Bronchial epithelial cell (primary cell): Measurements from ENCODE around the gene TNFAIP8. TPM values are rescaled to one million over a fixed set of nuclear protein-coding genes. Genes with fewer than 3 reads are reported as not detected.
"Not testable (repeated sequence)": the region's sequence is repeated elsewhere in the genome, so short reads cannot be mapped to it uniquely, and the experiment has no call there.

ENCODE experiments used
- DNase-seq: peaks from one replicate; pipeline ENCODE4 v3.0.0-alpha.2; 2010; ENCODE audit warnings: low read depth
- FAIRE-seq: peaks from 2 replicates; lab custom pipeline; 2011; peaks lifted over from hg19 to GRCh38; lab: Jason Lieb, UNC
- H3K27me3 ChIP-seq: 2 replicates; pipeline ENCODE4 v1.5.1; 2011; ENCODE audit warnings: low read length; ENCODE audit not compliant: control insufficient read depth, insufficient read depth
- H3K36me3 ChIP-seq: 2 replicates; pipeline ENCODE4 v1.5.1; 2011; ENCODE audit warnings: low read length; ENCODE audit not compliant: control insufficient read depth, insufficient read depth
- H3K4me3 ChIP-seq: 2 replicates; pipeline ENCODE4 v1.5.1; 2011; ENCODE audit warnings: mild to moderate bottlenecking, low read depth, low read length, control low read depth
- total RNA-seq: library from RNA; depleted of rRNA; stranded (reverse); fragments of >200 nt; gene quantifications from 2 replicates; pipeline ENCODE4 v1.2.1, GENCODE V29; 2014
- TF ChIP-seq, protein P1 (sequence below): IDR thresholded peaks from 2 replicates; pipeline ENCODE4 v1.5.1; 2011; ENCODE audit warnings: mild to moderate bottlenecking, moderate library complexity, low read length, control low read depth, inconsistent platforms; ENCODE audit not compliant: insufficient read depth, severe bottlenecking

TNFAIP8 gene
- total RNA-seq, 1 donor from 2014 or later, result 51.9 TPM

DNA sequence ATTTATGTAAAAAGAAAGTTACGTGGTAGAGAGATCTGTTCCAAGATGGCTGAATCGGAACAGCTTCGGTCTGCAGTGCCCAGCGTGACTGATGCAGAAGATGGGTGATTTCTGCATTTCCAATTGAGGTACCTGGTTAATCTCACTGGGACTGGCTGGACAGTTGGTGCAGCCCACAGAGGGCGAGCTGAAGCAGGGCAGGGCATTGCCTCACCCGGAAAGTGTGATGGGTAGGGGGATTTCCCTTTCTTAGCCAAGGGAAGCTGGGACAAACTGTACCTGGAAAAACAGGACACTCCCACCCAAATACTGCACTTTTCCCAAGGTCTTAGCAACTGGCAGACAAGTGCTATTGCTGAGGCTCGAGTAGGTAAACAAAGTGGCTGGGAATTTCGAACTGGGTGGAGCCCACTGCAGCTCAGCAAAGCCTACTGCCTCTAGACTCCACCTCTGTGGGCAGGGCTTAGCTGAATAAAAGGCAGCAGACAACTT, 83.4 kb downstream of the TNFAIP8 start:
- no peak for FAIRE-seq
- Histone ChIP-seq H3K4me3 (no peak overlapping the region), H3K27me3 (no peaks in the 10 kb centered on the region), H3K36me3 (no peaks in the 10 kb centered on the region)
- TF ChIP-seq, protein P1, sequence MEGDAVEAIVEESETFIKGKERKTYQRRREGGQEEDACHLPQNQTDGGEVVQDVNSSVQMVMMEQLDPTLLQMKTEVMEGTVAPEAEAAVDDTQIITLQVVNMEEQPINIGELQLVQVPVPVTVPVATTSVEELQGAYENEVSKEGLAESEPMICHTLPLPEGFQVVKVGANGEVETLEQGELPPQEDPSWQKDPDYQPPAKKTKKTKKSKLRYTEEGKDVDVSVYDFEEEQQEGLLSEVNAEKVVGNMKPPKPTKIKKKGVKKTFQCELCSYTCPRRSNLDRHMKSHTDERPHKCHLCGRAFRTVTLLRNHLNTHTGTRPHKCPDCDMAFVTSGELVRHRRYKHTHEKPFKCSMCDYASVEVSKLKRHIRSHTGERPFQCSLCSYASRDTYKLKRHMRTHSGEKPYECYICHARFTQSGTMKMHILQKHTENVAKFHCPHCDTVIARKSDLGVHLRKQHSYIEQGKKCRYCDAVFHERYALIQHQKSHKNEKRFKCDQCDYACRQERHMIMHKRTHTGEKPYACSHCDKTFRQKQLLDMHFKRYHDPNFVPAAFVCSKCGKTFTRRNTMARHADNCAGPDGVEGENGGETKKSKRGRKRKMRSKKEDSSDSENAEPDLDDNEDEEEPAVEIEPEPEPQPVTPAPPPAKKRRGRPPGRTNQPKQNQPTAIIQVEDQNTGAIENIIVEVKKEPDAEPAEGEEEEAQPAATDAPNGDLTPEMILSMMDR, result no peak
- peak; percentile 18 for DNase-seq

DNA sequence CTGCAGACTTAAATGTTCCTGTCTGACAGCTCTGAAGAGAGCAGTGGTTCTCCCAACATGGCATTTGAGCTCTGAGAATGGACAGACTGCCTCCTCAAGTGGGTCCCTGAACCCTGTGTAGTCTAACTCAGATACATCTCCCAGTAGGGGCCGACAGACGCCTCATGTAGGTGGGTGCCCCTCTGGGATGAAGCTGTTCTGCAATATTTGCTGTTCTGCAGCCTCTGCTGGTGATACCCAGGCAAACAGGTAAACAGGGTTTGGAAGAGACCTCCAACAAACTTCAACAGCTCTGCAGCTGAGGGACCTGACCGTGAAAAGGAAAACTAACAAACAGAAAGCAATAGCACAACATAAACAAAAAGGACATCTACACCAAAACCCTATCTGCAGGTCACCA, 83.8 kb downstream of the TNFAIP8 start:
- H3K27me3 ChIP-seq, FAIRE-seq, H3K36me3 ChIP-seq, DNase-seq, H3K4me3 ChIP-seq: not testable (repeated sequence)

DNA sequence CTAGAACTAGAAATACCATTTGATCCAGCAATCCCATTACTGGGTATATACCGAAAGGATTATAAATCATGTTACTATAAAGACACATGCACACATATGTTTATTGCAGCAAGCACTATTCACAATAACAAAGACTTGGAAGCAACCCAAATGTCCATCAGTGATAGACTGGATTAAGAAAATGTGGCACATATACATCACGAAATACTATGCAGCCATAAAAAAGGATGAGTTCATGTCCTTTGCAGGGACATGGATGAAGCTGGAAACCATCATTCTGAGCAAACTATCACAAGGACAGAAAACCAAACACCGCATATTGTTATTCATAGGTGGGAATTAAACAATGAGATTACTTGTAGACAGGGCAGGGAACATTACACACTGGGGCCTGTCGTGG, 88.8 kb downstream of the TNFAIP8 start:
- not testable (repeated sequence) for DNase-seq, H3K4me3 ChIP-seq, FAIRE-seq, H3K36me3 ChIP-seq, H3K27me3 ChIP-seq

DNA sequence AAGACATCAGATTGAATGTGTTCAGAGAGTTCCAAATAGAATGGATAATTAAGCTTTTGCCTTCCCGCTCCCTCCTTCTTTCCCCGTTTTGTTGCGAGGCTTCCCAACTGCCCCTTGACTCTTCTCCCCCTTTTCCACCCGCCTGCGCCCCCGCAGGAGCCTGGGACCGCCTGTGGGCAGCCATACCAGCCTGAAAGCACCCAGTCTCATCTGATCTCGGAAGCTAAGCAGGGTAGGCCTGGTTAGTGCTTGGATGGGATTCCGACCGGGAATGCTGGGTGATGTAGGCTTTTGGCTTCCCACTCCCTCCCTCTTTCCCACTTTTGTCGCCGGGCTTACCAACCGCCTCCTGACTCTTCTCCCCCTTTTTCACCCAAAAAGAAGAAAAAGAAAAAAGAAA, 89.7 kb downstream of the TNFAIP8 start:
- no peak for FAIRE-seq

More for the DNA sequence above, 89.7 kb downstream of the TNFAIP8 start:
- Histone ChIP-seq H3K36me3 (no peaks in the 10 kb centered on the region), H3K27me3 (no peaks in the 10 kb centered on the region), H3K4me3 (no peak overlapping the region)
- DNase-seq, result no peak
- TF ChIP-seq, protein P1, result no peak

Other genes starting within 250 kb of the TNFAIP8 start
- gene HSD17B4, start 96.5 kb downstream of the TNFAIP8 start, total RNA-seq, result 115 and 129 TPM in 2 replicates